ENCODE measurements around the gene UBE2L6.

Gene UBE2L6

GRCh38 chr11:57545883-57546282 lies 21.6 kb downstream of the UBE2L6 start:
- peaks cover 5 to 23% of the 10 kb centered on the region in 2 experiments for H3K27me3 ChIP-seq (ENCODE audit: control insufficient read depth in 1 of 2, insufficient read depth in 1 of 2, low read length in 2 of 2)
- H2AFZ ChIP-seq (ENCODE audit: low read depth, low read length): no peak overlapping the region
- no peak overlapping the region for H2BK12ac ChIP-seq (ENCODE audit: low read length in 2 of 2)
- H4K91ac ChIP-seq (ENCODE audit: low read length): no peak overlapping the region
- no peak overlapping the region for H2BK15ac ChIP-seq (ENCODE audit: low read depth, poor library complexity, severe bottlenecking)
- peaks cover 2% of the 10 kb centered on the region for H3K4me1 ChIP-seq (ENCODE audit: control insufficient read depth, insufficient read depth, low read depth, low read length)
- no peak overlapping the region for H4K8ac ChIP-seq (ENCODE audit: low read length)
- H3K4me3 ChIP-seq (ENCODE audit: insufficient read depth in 1 of 2, low read depth in 1 of 2, low read length in 2 of 2): no peak overlapping the region
- no peak overlapping the region for H3K4me2 ChIP-seq (ENCODE audit: low read length, poor library complexity, severe bottlenecking)
- H3K23ac ChIP-seq (ENCODE audit: low read length in 2 of 2): no peak overlapping the region
- no peak overlapping the region for H3K18ac ChIP-seq (ENCODE audit: low read depth in 1 of 2, low read length in 2 of 2)
- H3K4ac ChIP-seq (ENCODE audit: low read depth in 1 of 2, low read length in 2 of 2): no peak overlapping the region
- H2AK5ac ChIP-seq (ENCODE audit: low read length, severe bottlenecking): no peak overlapping the region
- H3K36me3 ChIP-seq (ENCODE audit: control insufficient read depth in 1 of 2, insufficient read depth in 2 of 2, low read depth in 1 of 2, low read length in 2 of 2): peaks cover 13 to 40% of the 10 kb centered on the region in 2 experiments
- WGBS: 99% methylated on average over 10 of the region's 13 CpGs
- no peak for DNase-seq
- no peak overlapping the region for H3K14ac ChIP-seq (ENCODE audit: low read length in 2 of 2)
- no peak overlapping the region for H3K9ac ChIP-seq (ENCODE audit: low read length)
- no peaks in the 10 kb centered on the region for H3K9me3 ChIP-seq (ENCODE audit: control insufficient read depth, low read length)
- H3K27ac ChIP-seq (ENCODE audit: low read length, poor library complexity, severe bottlenecking): no peak overlapping the region
- H3K79me1 ChIP-seq (replicated peaks; ENCODE audit: low read length, poor library complexity, severe bottlenecking): no peaks in the 10 kb centered on the region
- no peak overlapping the region for H2BK120ac ChIP-seq (ENCODE audit: low read depth, low read length)
- no peak overlapping the region for H2BK5ac ChIP-seq (ENCODE audit: low read depth, low read length, poor library complexity, severe bottlenecking)

DNA sequence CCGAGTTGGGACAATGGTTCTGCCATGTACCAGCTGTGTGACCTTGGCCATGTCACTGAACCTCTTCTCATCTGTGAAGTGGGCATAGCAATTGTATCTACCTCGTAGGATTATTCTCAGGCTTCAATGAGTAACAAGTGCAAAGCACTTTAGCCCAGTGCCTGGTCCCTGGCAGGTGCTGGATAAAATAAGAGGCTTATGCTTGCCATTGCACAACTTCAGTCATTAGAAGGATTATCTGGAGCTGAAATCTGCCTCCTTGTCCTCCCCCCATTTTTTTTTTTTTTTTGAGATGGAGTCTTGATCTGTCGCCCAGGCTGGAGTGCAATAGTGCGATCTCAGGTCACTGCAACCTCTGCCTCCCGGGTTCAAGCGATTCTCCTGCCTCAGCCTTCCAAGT lies 22.9 kb downstream of the UBE2L6 start:
- Histone ChIP-seq H3K36me3 (ENCODE audit: control insufficient read depth in 1 of 2, insufficient read depth in 2 of 2, low read depth in 1 of 2, low read length in 2 of 2) (peaks cover 4 to 26% of the 10 kb centered on the region in 2 experiments), H4K91ac (ENCODE audit: low read length) (no peak overlapping the region), H2AK5ac (ENCODE audit: low read length, severe bottlenecking) (no peak overlapping the region), H2BK5ac (ENCODE audit: low read depth, low read length, poor library complexity, severe bottlenecking) (no peak overlapping the region), H3K4me1 (ENCODE audit: control insufficient read depth, insufficient read depth, low read depth, low read length) (peaks cover 2% of the 10 kb centered on the region), H2BK15ac (ENCODE audit: low read depth, poor library complexity, severe bottlenecking) (no peak overlapping the region), H3K4me2 (ENCODE audit: low read length, poor library complexity, severe bottlenecking) (no peak overlapping the region), H2BK12ac (ENCODE audit: low read length in 2 of 2) (no peak overlapping the region), H2BK120ac (ENCODE audit: low read depth, low read length) (no peak overlapping the region), H3K9me3 (ENCODE audit: control insufficient read depth, low read length) (no peaks in the 10 kb centered on the region), H3K14ac (ENCODE audit: low read length in 2 of 2) (no peak overlapping the region), H3K9ac (ENCODE audit: low read length) (no peak overlapping the region), H3K23ac (ENCODE audit: low read length in 2 of 2) (no peak overlapping the region), H3K18ac (ENCODE audit: low read depth in 1 of 2, low read length in 2 of 2) (no peak overlapping the region), H3K27ac (ENCODE audit: low read length, poor library complexity, severe bottlenecking) (no peak overlapping the region), H3K79me1 (replicated peaks; ENCODE audit: low read length, poor library complexity, severe bottlenecking) (no peaks in the 10 kb centered on the region), H4K8ac (ENCODE audit: low read length) (no peak overlapping the region), H2AFZ (ENCODE audit: low read depth, low read length) (no peak overlapping the region), H3K4me3 (ENCODE audit: insufficient read depth in 1 of 2, low read depth in 1 of 2, low read length in 2 of 2) (no peak overlapping the region), H3K27me3 (ENCODE audit: control insufficient read depth in 1 of 2, insufficient read depth in 1 of 2, low read length in 2 of 2) (peaks cover 5 to 29% of the 10 kb centered on the region in 2 experiments), H3K4ac (ENCODE audit: low read depth in 1 of 2, low read length in 2 of 2) (no peak overlapping the region)
- 89% methylated on average over 6 of the region's 6 CpGs for WGBS
- no peak for DNase-seq

DNA sequence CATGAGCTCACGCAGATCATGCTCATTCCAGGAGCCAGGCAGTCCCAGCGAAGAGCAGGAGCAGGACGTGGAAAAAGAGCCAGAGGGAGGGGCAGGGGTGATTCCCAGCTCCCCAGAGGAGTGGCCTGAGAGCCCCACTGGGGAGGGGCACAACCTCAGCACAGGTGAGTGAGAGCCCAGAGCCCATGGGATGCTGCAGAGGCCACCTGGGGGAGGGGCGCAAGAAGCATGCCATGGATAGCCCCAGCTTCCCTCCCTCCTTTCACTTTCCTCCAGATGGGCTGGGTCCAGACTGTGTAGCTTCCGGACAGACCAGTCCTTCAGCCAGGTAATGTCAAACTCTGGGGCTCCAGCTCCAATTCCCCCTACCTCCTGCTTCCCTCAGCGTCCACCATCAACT lies 23.9 kb downstream of the UBE2L6 start:
- peaks cover 5 to 33% of the 10 kb centered on the region in 2 experiments for H3K27me3 ChIP-seq (ENCODE audit: control insufficient read depth in 1 of 2, insufficient read depth in 1 of 2, low read length in 2 of 2)
- no peak overlapping the region for H2AK5ac ChIP-seq (ENCODE audit: low read length, severe bottlenecking)
- H3K79me1 ChIP-seq (replicated peaks; ENCODE audit: low read length, poor library complexity, severe bottlenecking): no peaks in the 10 kb centered on the region
- no peak overlapping the region for H3K4ac ChIP-seq (ENCODE audit: low read depth in 1 of 2, low read length in 2 of 2)
- H2BK5ac ChIP-seq (ENCODE audit: low read depth, low read length, poor library complexity, severe bottlenecking): no peak overlapping the region
- H3K23ac ChIP-seq (ENCODE audit: low read length in 2 of 2): no peak overlapping the region
- no peak overlapping the region for H3K4me3 ChIP-seq (ENCODE audit: insufficient read depth in 1 of 2, low read depth in 1 of 2, low read length in 2 of 2)
- no peak overlapping the region for H4K8ac ChIP-seq (ENCODE audit: low read length)
- no peak overlapping the region for H3K27ac ChIP-seq (ENCODE audit: low read length, poor library complexity, severe bottlenecking)
- H3K36me3 ChIP-seq (ENCODE audit: control insufficient read depth in 1 of 2, insufficient read depth in 2 of 2, low read depth in 1 of 2, low read length in 2 of 2): peaks cover 3 to 19% of the 10 kb centered on the region in 2 experiments
- H3K9ac ChIP-seq (ENCODE audit: low read length): no peak overlapping the region
- H2BK12ac ChIP-seq (ENCODE audit: low read length in 2 of 2): no peak overlapping the region
- no peak overlapping the region for H3K14ac ChIP-seq (ENCODE audit: low read length in 2 of 2)
- H3K4me1 ChIP-seq (ENCODE audit: control insufficient read depth, insufficient read depth, low read depth, low read length): peaks cover 2% of the 10 kb centered on the region
- DNase-seq: no peak
- no peaks in the 10 kb centered on the region for H3K9me3 ChIP-seq (ENCODE audit: control insufficient read depth, low read length)
- no peak overlapping the region for H3K18ac ChIP-seq (ENCODE audit: low read depth in 1 of 2, low read length in 2 of 2)
- 70% methylated on average over 6 of the region's 6 CpGs for WGBS
- H2AFZ ChIP-seq (ENCODE audit: low read depth, low read length): no peak overlapping the region
- no peak overlapping the region for H2BK120ac ChIP-seq (ENCODE audit: low read depth, low read length)
- H4K91ac ChIP-seq (ENCODE audit: low read length): no peak overlapping the region
- no peak overlapping the region for H2BK15ac ChIP-seq (ENCODE audit: low read depth, poor library complexity, severe bottlenecking)
- no peak overlapping the region for H3K4me2 ChIP-seq (ENCODE audit: low read length, poor library complexity, severe bottlenecking)

- H3K4me2 ChIP-seq (ENCODE audit: low read length, poor library complexity, severe bottlenecking): no peak overlapping the region
- 36% methylated on average over 4 of the region's 4 CpGs for WGBS
- peaks cover 3 to 12% of the 10 kb centered on the region in 2 experiments for H3K36me3 ChIP-seq (ENCODE audit: control insufficient read depth in 1 of 2, insufficient read depth in 2 of 2, low read depth in 1 of 2, low read length in 2 of 2)
- H2BK120ac ChIP-seq (ENCODE audit: low read depth, low read length): no peak overlapping the region
- no peak overlapping the region for H4K91ac ChIP-seq (ENCODE audit: low read length)
- H4K8ac ChIP-seq (ENCODE audit: low read length): no peak overlapping the region
- H3K4ac ChIP-seq (ENCODE audit: low read depth in 1 of 2, low read length in 2 of 2): no peak overlapping the region
- H3K14ac ChIP-seq (ENCODE audit: low read length in 2 of 2): no peak overlapping the region
- no peak overlapping the region for H3K9ac ChIP-seq (ENCODE audit: low read length)
- no peak overlapping the region for H2AK5ac ChIP-seq (ENCODE audit: low read length, severe bottlenecking)
- no peaks in the 10 kb centered on the region for H3K79me1 ChIP-seq (replicated peaks; ENCODE audit: low read length, poor library complexity, severe bottlenecking)
- no peak overlapping the region for H3K23ac ChIP-seq (ENCODE audit: low read length in 2 of 2)
- no peak overlapping the region for H2BK12ac ChIP-seq (ENCODE audit: low read length in 2 of 2)
- H2BK5ac ChIP-seq (ENCODE audit: low read depth, low read length, poor library complexity, severe bottlenecking): no peak overlapping the region
- H3K18ac ChIP-seq (ENCODE audit: low read depth in 1 of 2, low read length in 2 of 2): no peak overlapping the region
- H3K27me3 ChIP-seq (ENCODE audit: control insufficient read depth in 1 of 2, insufficient read depth in 1 of 2, low read length in 2 of 2): peaks cover 5 to 41% of the 10 kb centered on the region in 2 experiments
- H3K4me1 ChIP-seq (ENCODE audit: control insufficient read depth, insufficient read depth, low read depth, low read length): peaks cover 2% of the 10 kb centered on the region
- H3K27ac ChIP-seq (ENCODE audit: low read length, poor library complexity, severe bottlenecking): no peak overlapping the region
- no peak overlapping the region for H2BK15ac ChIP-seq (ENCODE audit: low read depth, poor library complexity, severe bottlenecking)
- DNase-seq: no peak
- H2AFZ ChIP-seq (ENCODE audit: low read depth, low read length): no peak overlapping the region
- H3K4me3 ChIP-seq (ENCODE audit: insufficient read depth in 1 of 2, low read depth in 1 of 2, low read length in 2 of 2): no peak overlapping the region
- no peaks in the 10 kb centered on the region for H3K9me3 ChIP-seq (ENCODE audit: control insufficient read depth, low read length)
Observed at GRCh38 chr11:57542582-57542981, 24.9 kb downstream of the UBE2L6 start.

Data from mesenchymal stem cell (in vitro differentiated cells and primary cell).